ENCODE data around the gene PDE4D. TPM values are rescaled to one million over a fixed set of nuclear protein-coding genes. Genes with fewer than 3 reads are reported as not detected.

The PDE4D gene
- polyA plus RNA-seq, 1 donor (not counting 4 experiments of a cell fraction or from before 2014, with no cell fraction given), result 3.6 TPM

GRCh38 chr5:59698207-59699178 is 195.0 kb downstream of the PDE4D start:
- Histone ChIP-seq H3K4me2 (ENCODE audit: control insufficient read depth, extremely low read depth, insufficient read depth, low read depth, low read length) (no peak overlapping the region), H3K9ac (ENCODE audit: control insufficient read depth, extremely low read depth, insufficient read depth, low read length) (no peak overlapping the region), H3K4me3 (ENCODE audit: control insufficient read depth in 2 of 3, extremely low read depth in 1 of 3, insufficient read depth in 2 of 3, low read depth in 1 of 3, low read length in 3 of 3) (no peak overlapping the region), H3K79me2 (ENCODE audit: control insufficient read depth, insufficient read depth, low read length) (no peaks in the 10 kb centered on the region), H3K36me3 (ENCODE audit: control insufficient read depth in 2 of 2, extremely low read depth in 1 of 2, insufficient read depth in 2 of 2, low read length in 2 of 2) (no peaks in the 10 kb centered on the region), H4K20me1 (ENCODE audit: control insufficient read depth, extremely low read depth, insufficient read depth, low read length) (no peaks in the 10 kb centered on the region), H3K9me3 (ENCODE audit: control insufficient read depth, low read depth, low read length) (no peaks in the 10 kb centered on the region), H3K4me1 (ENCODE audit: control insufficient read depth, extremely low read depth, insufficient read depth, low read length) (no peaks in the 10 kb centered on the region), H3K27ac (ENCODE audit: control insufficient read depth, insufficient read depth, low read length) (no peak overlapping the region), H2AFZ (ENCODE audit: control insufficient read depth, low read length) (no peak overlapping the region), H3K27me3 (ENCODE audit: control insufficient read depth, extremely low read depth, insufficient read depth, low read length) (no peaks in the 10 kb centered on the region), H3K9me1 (ENCODE audit: control insufficient read depth, extremely low read depth, insufficient read depth, low read length) (no peaks in the 10 kb centered on the region)
- FAIRE-seq (no peak), DNase-seq (ENCODE audit: low read depth, low spot score) (no peak)
- TF ChIP-seq CTCF (optimal IDR thresholded peaks at IDR 0.05 in 1 of 3, IDR thresholded peaks at IDR 0.05 in 1 of 3, conservative IDR thresholded peaks at IDR 0.05 in 1 of 3; ENCODE audit: extremely low read depth in 1 of 3, insufficient read depth in 2 of 3, low read length in 3 of 3) (no peak), EZH2 (IDR thresholded peaks at IDR 0.05; ENCODE audit: low read length) (no peak)
- dilution Hi-C loops (cut with MboI; ENCODE audit: extremely low pct_ligation_motif_present, low sequenced_read_pairs), result no loop called here

GRCh38 chr5:59694411-59694810 is 199.1 kb downstream of the PDE4D start:
- Histone ChIP-seq H3K9me3 (ENCODE audit: control insufficient read depth, low read depth, low read length) (no peaks in the 10 kb centered on the region), H3K27me3 (ENCODE audit: control insufficient read depth, extremely low read depth, insufficient read depth, low read length) (no peaks in the 10 kb centered on the region), H3K27ac (ENCODE audit: control insufficient read depth, insufficient read depth, low read length) (no peak overlapping the region), H3K4me1 (ENCODE audit: control insufficient read depth, extremely low read depth, insufficient read depth, low read length) (no peaks in the 10 kb centered on the region), H3K4me3 (ENCODE audit: control insufficient read depth in 2 of 3, extremely low read depth in 1 of 3, insufficient read depth in 2 of 3, low read depth in 1 of 3, low read length in 3 of 3) (no peak overlapping the region), H3K9ac (ENCODE audit: control insufficient read depth, extremely low read depth, insufficient read depth, low read length) (no peak overlapping the region), H2AFZ (ENCODE audit: control insufficient read depth, low read length) (no peak overlapping the region), H3K79me2 (ENCODE audit: control insufficient read depth, insufficient read depth, low read length) (no peaks in the 10 kb centered on the region), H3K36me3 (ENCODE audit: control insufficient read depth in 2 of 2, extremely low read depth in 1 of 2, insufficient read depth in 2 of 2, low read length in 2 of 2) (no peaks in the 10 kb centered on the region), H3K9me1 (ENCODE audit: control insufficient read depth, extremely low read depth, insufficient read depth, low read length) (no peaks in the 10 kb centered on the region), H4K20me1 (ENCODE audit: control insufficient read depth, extremely low read depth, insufficient read depth, low read length) (no peaks in the 10 kb centered on the region), H3K4me2 (ENCODE audit: control insufficient read depth, extremely low read depth, insufficient read depth, low read depth, low read length) (no peak overlapping the region)
- FAIRE-seq (no peak), DNase-seq (ENCODE audit: low read depth, low spot score) (no peak)
- TF ChIP-seq CTCF (optimal IDR thresholded peaks at IDR 0.05 in 1 of 3, IDR thresholded peaks at IDR 0.05 in 1 of 3, conservative IDR thresholded peaks at IDR 0.05 in 1 of 3; ENCODE audit: extremely low read depth in 1 of 3, insufficient read depth in 2 of 3, low read length in 3 of 3), result no peak
- no peak for TF ChIP-seq EZH2 (IDR thresholded peaks at IDR 0.05; ENCODE audit: low read length)
- dilution Hi-C loops (cut with MboI; ENCODE audit: extremely low pct_ligation_motif_present, low sequenced_read_pairs), result no loop called here
